HG03039 (cell line): ENCODE results near the gene DUSP22.

Experiments
- ATAC-seq: cut with Tn5 transposase; IDR thresholded peaks from one replicate; pipeline ENCODE4 v1.9.1; 2021; ENCODE audit warnings: mild to moderate bottlenecking, moderate library complexity; ENCODE audit not compliant: unreplicated experiment

DUSP22 gene

DNA sequence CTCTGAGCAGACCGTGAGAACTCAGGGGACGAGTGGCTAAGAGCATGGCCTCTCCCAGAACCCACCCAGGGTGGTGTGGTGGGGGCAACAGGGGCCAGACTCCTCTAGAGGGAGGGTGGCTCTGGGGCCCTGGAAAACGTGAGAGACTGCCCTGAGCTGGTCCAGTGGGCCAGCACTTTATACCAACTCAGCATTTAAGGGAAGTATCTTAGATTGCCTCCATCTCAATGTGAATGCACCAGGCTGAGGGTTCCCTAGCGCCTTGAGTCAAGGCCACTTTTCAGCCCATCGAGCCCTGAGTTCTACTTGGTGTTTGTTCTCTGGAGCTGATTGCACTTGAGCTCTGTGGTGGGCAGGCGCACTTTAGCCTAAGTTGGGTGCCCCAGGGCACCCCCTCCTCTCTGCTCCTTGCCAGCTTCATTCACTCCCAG lies 57.2 kb downstream of the DUSP22 start:
- no peak for ATAC-seq

DNA sequence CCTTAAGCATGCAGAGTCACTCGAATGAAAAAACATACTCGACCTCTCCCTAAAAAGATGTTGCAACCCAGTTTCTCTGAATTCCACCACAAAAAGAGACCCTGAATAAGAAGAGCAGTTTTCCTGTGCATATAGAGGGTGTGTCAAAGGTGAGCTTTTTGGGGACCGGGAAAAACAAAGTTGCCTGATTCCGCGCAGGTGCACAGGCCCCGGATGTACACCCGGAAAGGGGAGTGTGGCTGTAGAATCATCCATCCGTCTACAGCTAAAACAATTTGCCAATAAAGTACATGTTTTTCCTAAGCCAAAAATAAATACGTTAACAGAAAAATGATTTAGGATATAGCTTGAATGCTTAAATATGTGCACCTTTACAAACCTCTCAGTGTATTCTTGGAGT lies 58.1 kb downstream of the DUSP22 start:
- no peak for ATAC-seq

DNA sequence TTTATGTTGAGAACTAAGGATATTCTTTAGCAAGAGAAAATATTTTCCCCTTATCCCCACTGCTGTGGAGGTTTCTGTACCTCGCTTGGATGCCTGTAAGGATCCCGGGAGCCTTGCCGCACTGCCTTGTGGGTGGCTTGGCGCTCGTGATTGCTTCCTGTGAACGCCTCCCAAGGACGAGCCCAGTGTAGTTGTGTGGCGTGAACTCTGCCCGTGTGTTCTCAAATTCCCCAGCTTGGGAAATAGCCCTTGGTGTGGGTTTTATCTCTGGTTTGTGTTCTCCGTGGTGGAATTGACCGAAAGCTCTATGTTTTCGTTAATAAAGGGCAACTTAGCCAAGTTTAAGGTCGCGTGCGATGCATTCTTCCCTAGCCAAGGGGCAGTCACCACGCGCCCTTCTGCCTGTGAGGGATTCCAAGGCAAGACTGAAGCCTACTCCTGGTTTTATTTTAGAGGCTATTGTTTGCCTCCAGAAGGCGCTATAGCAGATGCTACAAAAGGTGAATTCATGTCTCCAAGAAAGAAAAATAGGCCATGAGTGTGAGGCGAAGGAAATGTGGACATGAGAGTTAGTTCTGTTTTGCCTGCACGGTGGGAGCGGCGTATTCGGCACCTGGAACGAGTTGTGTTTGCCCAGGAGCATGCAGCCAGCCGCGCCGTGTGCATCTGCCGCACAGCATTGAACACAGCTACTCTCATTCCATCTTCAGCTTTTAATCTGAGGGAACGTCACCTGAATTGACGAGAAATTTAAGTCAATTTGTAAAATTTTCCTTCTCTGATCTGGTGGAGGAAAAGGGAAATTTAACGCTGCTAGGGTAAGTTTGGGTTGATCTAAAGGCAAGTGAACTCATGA lies 59.0 kb downstream of the DUSP22 start:
- ATAC-seq = no peak

DNA sequence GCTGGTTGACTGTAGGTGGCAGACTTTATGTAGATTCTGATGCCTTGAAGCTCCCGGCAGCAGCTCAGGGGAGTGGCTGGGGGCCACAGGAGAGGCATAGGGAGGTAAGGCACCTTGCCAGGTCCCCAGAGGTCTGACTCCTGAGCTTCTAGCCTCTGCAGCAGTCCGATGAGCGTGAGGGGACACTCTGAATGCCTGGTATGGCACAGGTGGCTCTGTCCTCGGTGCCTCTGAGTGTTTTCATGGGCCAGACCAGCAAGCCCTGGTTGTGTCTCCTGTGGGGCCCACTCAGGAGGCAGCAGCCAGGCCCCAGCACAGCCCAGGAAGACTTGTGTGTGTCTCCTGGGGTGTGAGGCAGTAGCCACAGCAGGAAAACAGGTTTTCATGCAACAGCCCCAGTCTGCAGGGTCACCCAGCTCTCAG lies 59.6 kb downstream of the DUSP22 start:
- no peak for ATAC-seq

DNA sequence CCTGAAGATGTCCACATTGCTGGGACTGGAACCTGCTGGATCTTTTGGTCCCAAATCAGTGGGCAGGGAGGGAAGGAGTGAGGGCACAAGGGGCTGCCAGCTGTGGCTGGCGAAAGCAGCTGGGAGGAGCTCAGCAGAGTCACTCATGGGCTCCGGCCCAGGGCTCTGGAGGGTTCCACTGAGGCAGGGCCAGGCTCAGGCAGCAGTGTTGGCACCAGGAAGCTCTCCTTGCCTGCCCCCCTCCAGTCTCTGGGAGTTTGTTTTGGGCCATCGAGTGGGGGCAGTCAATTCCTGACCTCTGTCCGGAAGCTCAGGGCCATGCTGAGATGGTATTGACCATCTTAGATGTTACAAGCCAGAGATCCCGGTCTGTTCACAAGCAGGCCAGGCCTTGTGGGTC lies 60.2 kb downstream of the DUSP22 start:
- no peak for ATAC-seq

- no peak for ATAC-seq
These were observed 60.7 kb downstream of the DUSP22 start for GRCh38 chr6:352896-353470.

GRCh38 chr6:353642-354614 lies 61.6 kb downstream of the DUSP22 start:
- ATAC-seq = no peak

DNA sequence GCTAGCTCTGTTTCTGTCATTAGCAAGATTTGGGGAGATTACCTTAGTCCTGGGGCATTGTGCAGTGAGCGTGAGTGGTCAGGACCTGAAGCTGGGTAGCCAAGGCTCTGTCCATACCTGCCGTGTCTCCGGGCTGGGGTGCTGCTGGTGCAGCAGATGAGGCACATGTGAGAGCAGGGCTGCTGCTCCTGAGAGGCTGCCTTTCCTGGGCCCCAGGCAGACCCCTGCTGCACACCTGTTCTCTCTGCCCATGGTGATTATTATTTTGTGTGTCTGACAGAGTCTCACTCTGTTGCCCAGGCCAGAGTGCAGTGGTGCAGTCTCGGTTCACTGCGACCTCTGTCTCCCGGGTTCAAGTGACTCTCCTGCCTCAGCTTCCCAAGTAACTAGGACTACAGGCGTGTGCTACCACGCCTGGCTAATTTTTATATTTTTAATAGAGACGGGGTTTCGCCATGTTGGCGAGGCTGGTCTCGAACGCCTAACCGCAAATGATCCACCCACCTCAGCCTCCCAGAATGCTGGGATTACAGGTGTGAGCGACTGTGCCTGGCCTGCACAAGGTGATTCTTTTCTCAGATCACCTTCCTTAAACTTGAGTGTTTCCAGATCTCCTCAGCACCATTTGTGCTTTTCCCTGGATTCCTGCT lies 62.5 kb downstream of the DUSP22 start:
- no peak for ATAC-seq

DNA sequence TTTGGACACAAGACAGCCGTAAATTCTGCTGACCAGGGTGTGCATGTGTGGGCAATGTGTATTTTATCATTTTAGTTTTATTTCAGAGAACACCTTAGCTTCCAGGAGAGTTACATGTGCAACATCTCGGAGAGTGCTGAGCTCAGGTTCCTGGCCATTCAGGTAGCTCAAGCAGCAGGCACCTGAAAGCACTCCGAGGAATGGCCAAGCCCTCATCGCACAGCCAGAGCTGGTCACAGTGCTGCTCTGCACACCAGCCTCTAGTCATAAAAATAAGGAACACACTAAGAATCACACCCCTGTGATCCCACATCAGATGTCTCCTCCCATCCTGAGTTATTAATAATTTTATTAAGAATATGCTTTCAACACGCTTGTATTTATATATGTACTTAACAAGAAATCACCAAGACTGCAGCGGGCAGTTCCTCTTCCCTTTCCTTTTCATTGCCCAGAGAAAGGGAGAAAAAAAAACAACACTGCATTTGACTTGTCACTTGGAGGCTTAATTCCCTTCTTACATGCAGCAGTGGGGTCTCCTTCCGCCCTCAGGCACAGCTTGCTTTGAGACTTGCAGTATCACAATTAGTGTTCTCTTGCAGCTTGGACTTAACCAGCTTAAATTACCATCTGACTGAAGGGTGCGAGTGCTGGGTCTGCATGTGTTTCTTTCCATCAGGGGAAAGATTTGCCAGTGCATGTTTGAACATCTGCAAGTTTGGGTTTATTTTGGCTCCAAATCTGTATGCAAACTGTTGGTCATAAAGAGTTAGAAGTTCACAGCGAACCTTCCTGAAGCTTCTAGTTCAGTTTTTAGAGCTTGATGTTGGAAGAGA lies 63.3 kb downstream of the DUSP22 start:
- ATAC-seq = no peak

GRCh38 chr6:356828-357251 lies 64.6 kb downstream of the DUSP22 start:
- ATAC-seq = peak; percentile 40

DNA sequence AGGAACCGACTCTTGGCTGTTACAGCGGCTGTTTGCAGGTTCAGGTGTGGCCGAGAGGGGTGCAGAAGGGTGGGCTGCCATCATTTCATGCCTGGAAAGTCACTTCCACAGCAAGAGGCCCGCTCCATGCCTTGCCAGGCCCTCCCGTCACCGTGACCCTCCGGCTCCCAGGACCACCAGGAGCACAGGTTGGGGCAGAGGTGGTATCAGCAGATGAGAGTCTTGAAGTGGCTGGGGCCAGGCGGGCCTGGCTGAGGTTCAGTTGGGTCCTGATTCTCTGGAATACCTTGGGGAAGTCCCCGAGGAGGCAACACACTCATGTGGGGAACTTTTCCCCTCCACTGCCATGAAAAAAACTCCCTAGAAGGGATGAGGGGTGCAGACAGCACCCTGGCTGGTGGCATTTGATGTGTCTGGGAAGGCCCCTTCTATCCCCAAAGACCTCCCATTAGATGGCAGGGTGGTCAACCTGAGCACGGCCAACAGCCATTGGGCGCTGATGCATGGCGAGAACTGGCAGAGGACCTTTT lies 65.0 kb downstream of the DUSP22 start:
- ATAC-seq = no peak

- ATAC-seq = no peak
These were observed 65.6 kb downstream of the DUSP22 start for GRCh38 chr6:357791-358341.

- ATAC-seq = no peak
These were observed 66.1 kb downstream of the DUSP22 start for GRCh38 chr6:358432-358831.

DNA sequence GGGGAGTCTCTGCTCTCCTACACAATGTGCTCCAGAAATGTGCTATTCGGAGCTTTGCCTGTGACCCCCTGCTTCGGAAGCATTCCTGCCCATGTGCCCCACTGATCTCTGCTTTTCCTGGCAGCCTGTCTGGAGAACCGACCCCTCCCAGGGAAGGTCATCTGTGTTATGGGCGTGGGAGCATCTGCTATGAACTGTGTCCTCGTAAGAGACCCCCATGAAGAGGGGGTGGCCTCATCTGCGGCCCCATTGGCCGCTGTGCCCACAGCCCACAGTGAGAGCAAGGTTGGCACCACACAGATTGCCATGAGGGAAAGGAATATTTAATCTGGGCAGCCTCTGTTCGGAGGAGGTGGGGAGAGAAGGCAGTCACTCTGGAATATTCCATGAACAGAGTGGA lies 66.6 kb downstream of the DUSP22 start:
- no peak for ATAC-seq

GRCh38 chr6:359261-360035 lies 67.2 kb downstream of the DUSP22 start:
- ATAC-seq = no peak

- no peak for ATAC-seq
These were observed 68.1 kb downstream of the DUSP22 start for GRCh38 chr6:360349-360748.

- no peak for ATAC-seq
These were observed 68.6 kb downstream of the DUSP22 start for GRCh38 chr6:360764-361373.
